Cortex of kidney (tissue), 1 donor: ENCODE results near the gene SPOP.
A peak's percentile ranks its signal among the peaks of the same experiment; 100 is the strongest.
"Not testable (repeated sequence)": the region's sequence is repeated elsewhere in the genome, so short reads cannot be mapped to it uniquely, and the experiment has no call there.

ENCODE experiments used
- DNase-seq: peaks from one replicate; lab custom pipeline; 2025; lab: John Stamatoyannopoulos, UW

The SPOP gene

GRCh38 chr17:49677933-49678847, at the start of gene SPOP:
SPOP (minus strand) TSS chr17:49678097; CDS start chr17:49622810, 55,287 bp downstream.
- DNase-seq: peak; percentile 52

GRCh38 chr17:49727380-49727779, 49.5 kb upstream of the SPOP start:
- no peak for DNase-seq

GRCh38 chr17:49725452-49726130, 47.7 kb upstream of the SPOP start:
- DNase-seq: no peak

GRCh38 chr17:49724552-49724951, 46.7 kb upstream of the SPOP start:
- not testable (repeated sequence) for DNase-seq

GRCh38 chr17:49723423-49723822, 45.5 kb upstream of the SPOP start:
- no peak for DNase-seq

GRCh38 chr17:49722066-49722465, 44.2 kb upstream of the SPOP start:
- no peak for DNase-seq

GRCh38 chr17:49717371-49717861, 39.5 kb upstream of the SPOP start:
- no peak for DNase-seq

GRCh38 chr17:49716668-49717364, 38.9 kb upstream of the SPOP start:
- DNase-seq: no peak

GRCh38 chr17:49715717-49716279, 37.9 kb upstream of the SPOP start:
- DNase-seq: no peak

- DNase-seq: no peak
These were observed 37.3 kb upstream of the SPOP start for GRCh38 chr17:49715216-49715615.

GRCh38 chr17:49708515-49709183, 30.8 kb upstream of the SPOP start:
- no peak for DNase-seq

GRCh38 chr17:49707608-49708514, 30.0 kb upstream of the SPOP start, which contains the start of gene SLC35B1:
SLC35B1 (minus strand) TSS chr17:49707964; CDS start chr17:49707833, 131 bp downstream.
- DNase-seq: peak; percentile 48

- no peak for DNase-seq
These were observed 29.3 kb upstream of the SPOP start for GRCh38 chr17:49707246-49707607.

GRCh38 chr17:49705254-49705653, 27.4 kb upstream of the SPOP start:
- DNase-seq: no peak

GRCh38 chr17:49703557-49704277, 25.8 kb upstream of the SPOP start:
- DNase-seq: no peak

- DNase-seq: no peak
These were observed 23.1 kb upstream of the SPOP start for GRCh38 chr17:49700960-49701359.

- no peak for DNase-seq
These were observed 22.2 kb upstream of the SPOP start for GRCh38 chr17:49699966-49700575.

- DNase-seq: no peak
These were observed 20.1 kb upstream of the SPOP start for GRCh38 chr17:49698005-49698404.

GRCh38 chr17:49696233-49696761, 18.4 kb upstream of the SPOP start:
- DNase-seq: no peak
